ENCODE measurements around the gene SCMH1.

SCMH1 gene

GRCh38 chr1:41222496-41222895 lies 19.6 kb downstream of the SCMH1 start:
- H3K56ac ChIP-seq (ENCODE audit: low read length), result no peak overlapping the region
- no peak overlapping the region for H2BK5ac ChIP-seq (ENCODE audit: low read length)
- H3K27ac ChIP-seq (ENCODE audit: low read depth, low read length), result no peak overlapping the region
- no peak overlapping the region for H2BK15ac ChIP-seq (replicated peaks; ENCODE audit: low read depth)
- no peak overlapping the region for H3K4me3 ChIP-seq (ENCODE audit: low read length)
- peaks cover 2% of the 10 kb centered on the region for H3K4me1 ChIP-seq (ENCODE audit: control insufficient read depth, low read depth, low read length)
- H3K9ac ChIP-seq (ENCODE audit: low read length), result no peak overlapping the region
- H2AK5ac ChIP-seq (ENCODE audit: low read length), result no peak overlapping the region
- H3K18ac ChIP-seq (ENCODE audit: low read length), result no peak overlapping the region
- no peak overlapping the region for H2BK120ac ChIP-seq (ENCODE audit: low read depth, low read length)
- no CpG with 5 or more reads among the region's 2 CpGs for WGBS (ENCODE audit: extremely low coverage, insufficient coverage, low lambda C conversion rate)
- DNase-seq, result no peak
- H3K27me3 ChIP-seq (ENCODE audit: insufficient read depth, low read length, poor library complexity), result no peaks in the 10 kb centered on the region
- no peak overlapping the region for H4K8ac ChIP-seq (ENCODE audit: low read depth, low read length)
- H3K23ac ChIP-seq (ENCODE audit: low read length), result no peak overlapping the region
- H3K79me1 ChIP-seq (ENCODE audit: low read length), result no peaks in the 10 kb centered on the region
- no peaks in the 10 kb centered on the region for H3K79me2 ChIP-seq (ENCODE audit: control insufficient read depth, insufficient read depth, low read length)
- H3K36me3 ChIP-seq (ENCODE audit: control insufficient read depth, insufficient read depth, low read length), result no peaks in the 10 kb centered on the region
- H3K4ac ChIP-seq (ENCODE audit: low read depth, low read length), result no peak overlapping the region
- H3K4me2 ChIP-seq (ENCODE audit: low read length), result no peak overlapping the region
- H4K5ac ChIP-seq (ENCODE audit: low read length), result no peak overlapping the region

GRCh38 chr1:41221995-41222394 lies 20.1 kb downstream of the SCMH1 start:
- H4K5ac ChIP-seq (ENCODE audit: low read length), result no peak overlapping the region
- no peak for DNase-seq
- no peak overlapping the region for H3K18ac ChIP-seq (ENCODE audit: low read length)
- no peaks in the 10 kb centered on the region for H3K27me3 ChIP-seq (ENCODE audit: insufficient read depth, low read length, poor library complexity)
- no peak overlapping the region for H2BK5ac ChIP-seq (ENCODE audit: low read length)
- no peak overlapping the region for H3K4me3 ChIP-seq (ENCODE audit: low read length)
- no peak overlapping the region for H3K23ac ChIP-seq (ENCODE audit: low read length)
- H3K36me3 ChIP-seq (ENCODE audit: control insufficient read depth, insufficient read depth, low read length), result no peaks in the 10 kb centered on the region
- no peak overlapping the region for H3K9ac ChIP-seq (ENCODE audit: low read length)
- H3K27ac ChIP-seq (ENCODE audit: low read depth, low read length), result no peak overlapping the region
- no peak overlapping the region for H2AK5ac ChIP-seq (ENCODE audit: low read length)
- no peak overlapping the region for H3K56ac ChIP-seq (ENCODE audit: low read length)
- no peaks in the 10 kb centered on the region for H3K79me2 ChIP-seq (ENCODE audit: control insufficient read depth, insufficient read depth, low read length)
- H2BK15ac ChIP-seq (replicated peaks; ENCODE audit: low read depth), result no peak overlapping the region
- H3K4me1 ChIP-seq (ENCODE audit: control insufficient read depth, low read depth, low read length), result peaks cover 2% of the 10 kb centered on the region
- no peak overlapping the region for H3K4me2 ChIP-seq (ENCODE audit: low read length)
- H3K79me1 ChIP-seq (ENCODE audit: low read length), result no peaks in the 10 kb centered on the region
- H3K4ac ChIP-seq (ENCODE audit: low read depth, low read length), result no peak overlapping the region
- no peak overlapping the region for H2BK120ac ChIP-seq (ENCODE audit: low read depth, low read length)
- H4K8ac ChIP-seq (ENCODE audit: low read depth, low read length), result no peak overlapping the region

- Histone ChIP-seq H2BK5ac (ENCODE audit: low read length) (no peak overlapping the region), H2BK120ac (ENCODE audit: low read depth, low read length) (no peak overlapping the region), H3K18ac (ENCODE audit: low read length) (no peak overlapping the region), H3K27ac (ENCODE audit: low read depth, low read length) (no peak overlapping the region), H3K4ac (ENCODE audit: low read depth, low read length) (no peak overlapping the region), H3K23ac (ENCODE audit: low read length) (no peak overlapping the region), H3K9ac (ENCODE audit: low read length) (no peak overlapping the region), H4K5ac (ENCODE audit: low read length) (no peak overlapping the region), H3K79me2 (ENCODE audit: control insufficient read depth, insufficient read depth, low read length) (no peaks in the 10 kb centered on the region), H3K56ac (ENCODE audit: low read length) (no peak overlapping the region), H2BK15ac (replicated peaks; ENCODE audit: low read depth) (no peak overlapping the region), H2AK5ac (ENCODE audit: low read length) (no peak overlapping the region), H3K79me1 (ENCODE audit: low read length) (no peaks in the 10 kb centered on the region), H4K8ac (ENCODE audit: low read depth, low read length) (no peak overlapping the region), H3K27me3 (ENCODE audit: insufficient read depth, low read length, poor library complexity) (no peaks in the 10 kb centered on the region), H3K36me3 (ENCODE audit: control insufficient read depth, insufficient read depth, low read length) (no peaks in the 10 kb centered on the region), H3K4me3 (ENCODE audit: low read length) (no peak overlapping the region), H3K4me2 (ENCODE audit: low read length) (no peak overlapping the region), H3K4me1 (ENCODE audit: control insufficient read depth, low read depth, low read length) (no peaks in the 10 kb centered on the region)
- WGBS (ENCODE audit: extremely low coverage, insufficient coverage, low lambda C conversion rate), result no CpG with 5 or more reads among the region's 1 CpG
- DNase-seq, result no peak
These were observed 24.0 kb downstream of the SCMH1 start for GRCh38 chr1:41218152-41218551.

GRCh38 chr1:41217441-41217840 lies 24.7 kb downstream of the SCMH1 start:
- Histone ChIP-seq H3K79me2 (ENCODE audit: control insufficient read depth, insufficient read depth, low read length) (no peaks in the 10 kb centered on the region), H3K9ac (ENCODE audit: low read length) (no peak overlapping the region), H3K27me3 (ENCODE audit: insufficient read depth, low read length, poor library complexity) (no peaks in the 10 kb centered on the region), H2BK120ac (ENCODE audit: low read depth, low read length) (no peak overlapping the region), H3K36me3 (ENCODE audit: control insufficient read depth, insufficient read depth, low read length) (no peaks in the 10 kb centered on the region), H3K4me1 (ENCODE audit: control insufficient read depth, low read depth, low read length) (no peaks in the 10 kb centered on the region), H2AK5ac (ENCODE audit: low read length) (no peak overlapping the region), H2BK5ac (ENCODE audit: low read length) (no peak overlapping the region), H3K4me2 (ENCODE audit: low read length) (no peak overlapping the region), H3K18ac (ENCODE audit: low read length) (no peak overlapping the region), H3K4ac (ENCODE audit: low read depth, low read length) (no peak overlapping the region), H2BK15ac (replicated peaks; ENCODE audit: low read depth) (no peak overlapping the region), H4K5ac (ENCODE audit: low read length) (no peak overlapping the region), H3K79me1 (ENCODE audit: low read length) (no peaks in the 10 kb centered on the region), H3K23ac (ENCODE audit: low read length) (no peak overlapping the region), H3K4me3 (ENCODE audit: low read length) (no peak overlapping the region), H4K8ac (ENCODE audit: low read depth, low read length) (no peak overlapping the region), H3K27ac (ENCODE audit: low read depth, low read length) (no peak overlapping the region), H3K56ac (ENCODE audit: low read length) (no peak overlapping the region)
- WGBS (ENCODE audit: extremely low coverage, insufficient coverage, low lambda C conversion rate), result no CpG with 5 or more reads among the region's 1 CpG
- no peak for DNase-seq

- H3K9ac ChIP-seq (ENCODE audit: low read length), result no peak overlapping the region
- H3K4me1 ChIP-seq (ENCODE audit: control insufficient read depth, low read depth, low read length), result no peaks in the 10 kb centered on the region
- no peak for DNase-seq
- H3K36me3 ChIP-seq (ENCODE audit: control insufficient read depth, insufficient read depth, low read length), result no peaks in the 10 kb centered on the region
- H3K23ac ChIP-seq (ENCODE audit: low read length), result no peak overlapping the region
- H2AK5ac ChIP-seq (ENCODE audit: low read length), result no peak overlapping the region
- no peaks in the 10 kb centered on the region for H3K79me1 ChIP-seq (ENCODE audit: low read length)
- no peak overlapping the region for H3K4me2 ChIP-seq (ENCODE audit: low read length)
- H3K4ac ChIP-seq (ENCODE audit: low read depth, low read length), result no peak overlapping the region
- no peak overlapping the region for H4K5ac ChIP-seq (ENCODE audit: low read length)
- no peak overlapping the region for H3K27ac ChIP-seq (ENCODE audit: low read depth, low read length)
- no peak overlapping the region for H4K8ac ChIP-seq (ENCODE audit: low read depth, low read length)
- no peak overlapping the region for H3K4me3 ChIP-seq (ENCODE audit: low read length)
- H2BK5ac ChIP-seq (ENCODE audit: low read length), result no peak overlapping the region
- H3K18ac ChIP-seq (ENCODE audit: low read length), result no peak overlapping the region
- H3K27me3 ChIP-seq (ENCODE audit: insufficient read depth, low read length, poor library complexity), result no peaks in the 10 kb centered on the region
- H3K79me2 ChIP-seq (ENCODE audit: control insufficient read depth, insufficient read depth, low read length), result no peaks in the 10 kb centered on the region
- H2BK15ac ChIP-seq (replicated peaks; ENCODE audit: low read depth), result no peak overlapping the region
- H2BK120ac ChIP-seq (ENCODE audit: low read depth, low read length), result no peak overlapping the region
- no peak overlapping the region for H3K56ac ChIP-seq (ENCODE audit: low read length)
These were observed 26.5 kb downstream of the SCMH1 start for GRCh38 chr1:41215623-41216022.

- Histone ChIP-seq H3K4ac (ENCODE audit: low read depth, low read length) (no peak overlapping the region), H3K4me1 (ENCODE audit: control insufficient read depth, low read depth, low read length) (no peaks in the 10 kb centered on the region), H3K79me1 (ENCODE audit: low read length) (no peaks in the 10 kb centered on the region), H3K18ac (ENCODE audit: low read length) (no peak overlapping the region), H2BK15ac (replicated peaks; ENCODE audit: low read depth) (no peak overlapping the region), H3K56ac (ENCODE audit: low read length) (no peak overlapping the region), H3K36me3 (ENCODE audit: control insufficient read depth, insufficient read depth, low read length) (no peaks in the 10 kb centered on the region), H3K27me3 (ENCODE audit: insufficient read depth, low read length, poor library complexity) (no peaks in the 10 kb centered on the region), H3K27ac (ENCODE audit: low read depth, low read length) (no peak overlapping the region), H2BK120ac (ENCODE audit: low read depth, low read length) (no peak overlapping the region), H4K5ac (ENCODE audit: low read length) (no peak overlapping the region), H3K4me2 (ENCODE audit: low read length) (no peak overlapping the region), H2BK5ac (ENCODE audit: low read length) (no peak overlapping the region), H4K8ac (ENCODE audit: low read depth, low read length) (no peak overlapping the region), H3K79me2 (ENCODE audit: control insufficient read depth, insufficient read depth, low read length) (no peaks in the 10 kb centered on the region), H3K4me3 (ENCODE audit: low read length) (no peak overlapping the region), H3K23ac (ENCODE audit: low read length) (no peak overlapping the region), H2AK5ac (ENCODE audit: low read length) (no peak overlapping the region), H3K9ac (ENCODE audit: low read length) (no peak overlapping the region)
- WGBS (ENCODE audit: extremely low coverage, insufficient coverage, low lambda C conversion rate), result 100% methylated on average over 1 of the region's 1 CpG
- no peak for DNase-seq
These were observed 28.8 kb downstream of the SCMH1 start for GRCh38 chr1:41213341-41213740.

All from mesendoderm (in vitro differentiated cells).